HepG2 (cell line): ENCODE measurements around the gene DBNDD2. TPM values are rescaled to one million over a fixed set of nuclear protein-coding genes. Genes with fewer than 3 reads are reported as not detected.

Experiments
- CREB3 ChIP-seq: sonication (generic); formaldehyde crosslinking; IDR thresholded peaks from 2 replicates; pipeline ENCODE4 v1.5.0; 2020; ENCODE audit warnings: missing genetic modification reagents
- E2F1 ChIP-seq: sonication (generic); formaldehyde crosslinking; IDR thresholded peaks from 2 replicates; pipeline ENCODE4 v1.5.0; 2020; ENCODE audit warnings: missing genetic modification reagents
- EED ChIP-seq: sonication (generic); formaldehyde crosslinking; IDR thresholded peaks from 2 replicates; pipeline ENCODE4 v1.5.0; 2020; ENCODE audit warnings: mild to moderate bottlenecking, missing genetic modification reagents
- FOXJ3 ChIP-seq: sonication (generic); formaldehyde crosslinking; IDR thresholded peaks from 2 replicates; pipeline ENCODE4 v1.4.0; 2020; ENCODE audit warnings: missing genetic modification reagents, mild to moderate bottlenecking, borderline replicate concordance
- FOXO1 ChIP-seq: sonication (generic); formaldehyde crosslinking; IDR thresholded peaks from 2 replicates; pipeline ENCODE4 v1.4.0; 2020; ENCODE audit warnings: missing genetic modification reagents
- GFI1 ChIP-seq: sonication (generic); formaldehyde crosslinking; IDR thresholded peaks from 2 replicates; pipeline ENCODE4 v1.5.0; 2020; ENCODE audit warnings: missing genetic modification reagents, mild to moderate bottlenecking, borderline replicate concordance
- ISX ChIP-seq: sonication (generic); formaldehyde crosslinking; conservative IDR thresholded peaks from 2 replicates; pipeline ENCODE4 v1.5.0; 2020; ENCODE audit warnings: missing genetic modification reagents
- MIER2 ChIP-seq: IDR thresholded peaks from 2 replicates; pipeline ENCODE4 v1.6.1; 2016; ENCODE audit warnings: missing biosample characterization, missing genetic modification reagents
- POGK ChIP-seq: sonication (generic); formaldehyde crosslinking; conservative IDR thresholded peaks from 2 replicates; pipeline ENCODE4 v1.8.0; 2022; ENCODE audit warnings: mild to moderate bottlenecking, moderate library complexity, missing genetic modification reagents
- RORA ChIP-seq: sonication (generic); formaldehyde crosslinking; IDR thresholded peaks from 2 replicates; pipeline ENCODE4 v1.5.0; 2020; ENCODE audit warnings: mild to moderate bottlenecking, missing genetic modification reagents, moderate library complexity
- WIZ ChIP-seq: sonication (generic); formaldehyde crosslinking; IDR thresholded peaks from 2 replicates; pipeline ENCODE4 v1.5.1; 2020; ENCODE audit warnings: mild to moderate bottlenecking, missing genetic modification reagents
- ZBTB2 ChIP-seq: sonication (generic); formaldehyde crosslinking; IDR thresholded peaks from 2 replicates; pipeline ENCODE4 v1.8.0; 2022; ENCODE audit warnings: low read depth, missing genetic modification reagents
- ZBTB25 ChIP-seq: IDR thresholded peaks from 2 replicates; pipeline ENCODE4 v1.6.1; 2018; ENCODE audit warnings: missing genetic modification reagents
- ZBTB46 ChIP-seq: sonication (generic); formaldehyde crosslinking; IDR thresholded peaks from 2 replicates; pipeline ENCODE4 v1.4.0; 2020; ENCODE audit warnings: mild to moderate bottlenecking, missing genetic modification reagents, borderline replicate concordance
- ZKSCAN8 ChIP-seq: IDR thresholded peaks from 2 replicates; pipeline ENCODE4 v1.6.1; 2016; ENCODE audit warnings: borderline replicate concordance, missing genetic modification reagents, missing compliant biosample characterization
- ZMYM4 ChIP-seq: sonication (generic); formaldehyde crosslinking; IDR thresholded peaks from 2 replicates; pipeline ENCODE4 v1.8.1; 2023; ENCODE audit warnings: mild to moderate bottlenecking, missing genetic modification reagents
- ZNF256 ChIP-seq: sonication (generic); formaldehyde crosslinking; conservative IDR thresholded peaks from 2 replicates; pipeline ENCODE4 v1.4.0; 2020; ENCODE audit warnings: missing genetic modification reagents
- ZNF367 ChIP-seq: sonication (generic); formaldehyde crosslinking; IDR thresholded peaks from 2 replicates; pipeline ENCODE4 v1.4.0; 2020; ENCODE audit warnings: missing genetic modification reagents, borderline replicate concordance
- ZNF484 ChIP-seq: sonication (generic); formaldehyde crosslinking; IDR thresholded peaks from 2 replicates; pipeline ENCODE4 v1.5.1; 2020; ENCODE audit warnings: mild to moderate bottlenecking, low read depth, missing genetic modification reagents, borderline replicate concordance
- ZNF496 ChIP-seq: sonication (generic); formaldehyde crosslinking; IDR thresholded peaks from 2 replicates; pipeline ENCODE4 v1.8.1; 2023; ENCODE audit warnings: mild to moderate bottlenecking, moderate library complexity, missing genetic modification reagents; ENCODE audit not compliant: insufficient replicate concordance
- ZNF83 ChIP-seq: sonication (generic); formaldehyde crosslinking; IDR thresholded peaks from 2 replicates; pipeline ENCODE4 v1.4.0; 2020; ENCODE audit warnings: missing genetic modification reagents, mild to moderate bottlenecking, borderline replicate concordance
- polyA plus RNA-seq, 8 experiments: library from polyadenylated mRNA; depleted of rRNA in 3 of 8; stranded (reverse) in 7 of 8; unstranded in 1 of 8; fragments of >200 nt; fragmentation: Illumina TruSeq in 4 of 8; extraction: Trizol in 4 of 8; gene quantifications; 2 replicates each; pipeline versions ENCODE4 v1.2.1 to v1.2.3, GENCODE V29; 2011 to 2016; ENCODE audit warnings: low read depth in 4 of 8, missing spikeins in 1 of 8, mixed read lengths in 1 of 8; ENCODE audit not compliant: insufficient read depth in 1 of 8
- total RNA-seq, 5 experiments: library from RNA; depleted of rRNA; stranded (reverse); fragments of >200 nt; fragmentation: Illumina TruSeq; extraction: Trizol; gene quantifications; 2 replicates each; pipeline ENCODE4 v1.2.3, GENCODE V29; 2016; ENCODE audit warnings: low read depth in 1 of 5

The DBNDD2 gene
- total and polyA plus RNA-seq, 2 of the 13 experiments (the other 11 are each of a cell fraction or from before 2014, with no cell fraction given), result 16.7 to 47.6 TPM

GRCh38 chr20:45373353-45374100 lies 34.6 kb upstream of the DBNDD2 start (continued):
- TF ChIP-seq ISX (CRISPR knock-in tag) (no peak), CREB3 (no peak), ZKSCAN8 (CRISPR knock-in tag) (no peak), MIER2 (CRISPR knock-in tag) (no peak), FOXJ3 (no peak), FOXO1 (CRISPR knock-in tag) (no peak; the same call in 1 of the 2 replicates), ZBTB46 (CRISPR knock-in tag) (no peak), ZNF256 (CRISPR knock-in tag) (0 out of 2 replicates have a peak, but pooled peaks have one; percentile 18), ZBTB2 (CRISPR knock-in tag) (no peak), POGK (no peak), ZNF484 (no peak), E2F1 (CRISPR knock-in tag) (no peak), EED (CRISPR knock-in tag) (no peak), ZNF83 (no peak), ZMYM4 (CRISPR knock-in tag) (no peak), GFI1 (CRISPR knock-in tag) (no peak), ZNF496 (CRISPR knock-in tag) (no peak), RORA (CRISPR knock-in tag) (no peak), ZNF367 (CRISPR knock-in tag) (no peak), WIZ (CRISPR knock-in tag) (no peak), ZBTB25 (CRISPR knock-in tag) (no peak)
